Gastrocnemius medialis (tissue), 4 donors: ENCODE data around the gene CCDC86. TPM values are rescaled to one million over a fixed set of nuclear protein-coding genes. Genes with fewer than 3 reads are reported as not detected.

Source experiments
- ATAC-seq, 2 donors: fragments of 150-250 bp; one replicate each; pipeline ENCODE4 v1.9.1; 2016
- DNase-seq, 2 donors: peaks; one replicate each; pipeline ENCODE4 v3.0.0-alpha.2; 2019
- H3K27ac ChIP-seq, 4 donors: fragments of 200-600 bp; sonication (generic); 1 replicate in 1 of 4; 2 replicates in 3 of 4; pipeline ENCODE4 v1.5.1; 2016 to 2018; ENCODE audit warnings: mild to moderate bottlenecking in 2 of 4, moderate library complexity in 1 of 4
- H3K27me3 ChIP-seq, 3 donors: fragments of 200-600 bp; sonication (generic) in 2 of 3; 1 replicate in 1 of 3; 2 replicates in 2 of 3; pipeline versions ENCODE4 v1.5.1 to v1.6.0; 2016 to 2019; ENCODE audit warnings: mild to moderate bottlenecking in 1 of 3, moderate library complexity in 1 of 3
- H3K36me3 ChIP-seq, 2 donors: fragments of 200-600 bp; sonication (generic) in 1 of 2; one replicate each; pipeline ENCODE4 v1.5.1; 2017 to 2018
- H3K4me1 ChIP-seq, 2 donors: fragments of 200-600 bp; sonication (generic) in 1 of 2; one replicate each; pipeline ENCODE4 v1.5.1; 2016 to 2017; ENCODE audit warnings: mild to moderate bottlenecking in 2 of 2
- H3K4me3 ChIP-seq, 4 donors: fragments of 200-600 bp; sonication (generic) in 3 of 4; 1 replicate in 1 of 4; 2 replicates in 3 of 4; pipeline ENCODE4 v1.5.1; 2016 to 2019; ENCODE audit warnings: mild to moderate bottlenecking in 2 of 4
- H3K9me3 ChIP-seq, 3 donors: fragments of 200-600 bp; sonication (generic) in 2 of 3; 1 replicate in 1 of 3; 2 replicates in 2 of 3; pipeline ENCODE4 v1.5.1; 2016 to 2019
- POLR2A ChIP-seq, 2 donors: fragments of 450-650 bp; IDR thresholded peaks; one replicate each; pipeline ENCODE4 v1.6.1; 2017; ENCODE audit warnings: antibody characterized with exemption in 2 of 2, mild to moderate bottlenecking in 2 of 2, moderate library complexity in 2 of 2
- in situ Hi-C, 4 donors: fragments of 200-750 bp; cut with MboI; loops; one replicate each; pipeline versions ENCODE4 v1.15.0 to v1.8.0; 2017; ENCODE audit warnings: low sequenced_read_pairs in 4 of 4
- intact Hi-C: fragments of 100-400 bp; cut with DNase I; formaldehyde crosslinking; loops from one replicate; pipeline ENCODE4 v1.15.1; 2023; ENCODE audit warnings: low total_unique reads
- total RNA-seq, 4 donors: library from RNA; depleted of rRNA; stranded (reverse); fragments of >200 nt; gene quantifications; one replicate each; pipeline versions ENCODE4 v1.1.0 to v1.2.3, GENCODE V29; 2016
- TF ChIP-seq, protein P1 (sequence below), 5 experiments: fragments of 450-650 bp in 3 of 5; fragments of 200-600 bp in 2 of 5; sonication (generic) in 2 of 5; IDR thresholded peaks in 4 of 5; conservative IDR thresholded peaks in 1 of 5; 1 replicate in 4 of 5; 2 replicates in 1 of 5; pipeline ENCODE4 v1.5.1; 2016 to 2019; ENCODE audit warnings: antibody characterized with exemption in 5 of 5, mild to moderate bottlenecking in 3 of 5, moderate library complexity in 3 of 5

CCDC86 gene
- total RNA-seq, 4 donors from 2014 or later = 23.8 to 36.2 (median 33.2) TPM

- DNase-seq = no peak
- Histone ChIP-seq H3K27me3 (no peaks in the 10 kb centered on the region), H3K9me3 (no peaks in the 10 kb centered on the region), H3K4me1 (no peaks in the 10 kb centered on the region), H3K27ac (no peak overlapping the region), H3K4me3 (no peak overlapping the region), H3K36me3 (no peaks in the 10 kb centered on the region)
- in situ Hi-C loops = no loop called here
- no peak for ATAC-seq
- intact Hi-C loops = no loop called here
- no peak for TF ChIP-seq POLR2A (IDR thresholded peaks at IDR 0.05)
- TF ChIP-seq, protein P1, sequence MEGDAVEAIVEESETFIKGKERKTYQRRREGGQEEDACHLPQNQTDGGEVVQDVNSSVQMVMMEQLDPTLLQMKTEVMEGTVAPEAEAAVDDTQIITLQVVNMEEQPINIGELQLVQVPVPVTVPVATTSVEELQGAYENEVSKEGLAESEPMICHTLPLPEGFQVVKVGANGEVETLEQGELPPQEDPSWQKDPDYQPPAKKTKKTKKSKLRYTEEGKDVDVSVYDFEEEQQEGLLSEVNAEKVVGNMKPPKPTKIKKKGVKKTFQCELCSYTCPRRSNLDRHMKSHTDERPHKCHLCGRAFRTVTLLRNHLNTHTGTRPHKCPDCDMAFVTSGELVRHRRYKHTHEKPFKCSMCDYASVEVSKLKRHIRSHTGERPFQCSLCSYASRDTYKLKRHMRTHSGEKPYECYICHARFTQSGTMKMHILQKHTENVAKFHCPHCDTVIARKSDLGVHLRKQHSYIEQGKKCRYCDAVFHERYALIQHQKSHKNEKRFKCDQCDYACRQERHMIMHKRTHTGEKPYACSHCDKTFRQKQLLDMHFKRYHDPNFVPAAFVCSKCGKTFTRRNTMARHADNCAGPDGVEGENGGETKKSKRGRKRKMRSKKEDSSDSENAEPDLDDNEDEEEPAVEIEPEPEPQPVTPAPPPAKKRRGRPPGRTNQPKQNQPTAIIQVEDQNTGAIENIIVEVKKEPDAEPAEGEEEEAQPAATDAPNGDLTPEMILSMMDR (IDR thresholded peaks at IDR 0.05 in 4 of 5, conservative IDR thresholded peaks at IDR 0.05 in 1 of 5) = no peak
Observed at GRCh38 chr11:60858731-60859464, 17.0 kb downstream of the CCDC86 start.

GRCh38 chr11:60859616-60860250 is 17.8 kb downstream of the CCDC86 start:
- intact Hi-C loops (no loop called here), in situ Hi-C loops (no loop called here)
- Histone ChIP-seq H3K4me1 (no peaks in the 10 kb centered on the region), H3K36me3 (no peaks in the 10 kb centered on the region), H3K27me3 (no peaks in the 10 kb centered on the region), H3K9me3 (no peaks in the 10 kb centered on the region), H3K4me3 (no peak overlapping the region), H3K27ac (no peak overlapping the region)
- ATAC-seq (no peak), DNase-seq (no peak)
- TF ChIP-seq POLR2A (IDR thresholded peaks at IDR 0.05) = no peak
- TF ChIP-seq, protein P1 (IDR thresholded peaks at IDR 0.05 in 4 of 5, conservative IDR thresholded peaks at IDR 0.05 in 1 of 5) = no peak

DNA sequence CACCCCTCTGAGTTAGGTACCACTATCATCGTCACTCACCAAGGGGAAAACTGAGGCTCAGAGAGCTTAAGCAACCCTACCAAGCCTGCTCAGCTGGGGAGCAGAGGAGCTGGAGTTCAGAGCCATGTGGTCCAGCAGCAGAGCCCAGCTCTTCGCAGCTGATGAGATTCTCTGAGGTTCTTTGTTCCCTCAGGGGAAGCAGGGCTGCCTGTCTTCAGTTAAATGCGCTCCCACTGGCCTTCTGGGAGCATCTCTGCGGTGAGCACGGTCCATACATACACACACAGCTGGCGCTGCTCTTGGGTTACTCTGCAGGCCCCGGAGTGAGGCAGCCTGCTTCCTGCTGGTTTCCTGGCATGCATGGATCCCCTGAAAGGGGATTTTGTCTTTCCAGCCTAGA is 19.0 kb downstream of the CCDC86 start:
- no peak overlapping the region for H3K27ac ChIP-seq
- H3K4me1 ChIP-seq = no peaks in the 10 kb centered on the region
- ATAC-seq = no peak
- no peak overlapping the region for H3K4me3 ChIP-seq
- no peaks in the 10 kb centered on the region for H3K36me3 ChIP-seq
- no peaks in the 10 kb centered on the region for H3K27me3 ChIP-seq
- no peak for DNase-seq
- in situ Hi-C loops (no loop called here), intact Hi-C loops (no loop called here)
- H3K9me3 ChIP-seq = no peaks in the 10 kb centered on the region
- TF ChIP-seq, protein P1 (IDR thresholded peaks at IDR 0.05 in 4 of 5, conservative IDR thresholded peaks at IDR 0.05 in 1 of 5) = no peak
- TF ChIP-seq POLR2A (IDR thresholded peaks at IDR 0.05) = no peak

DNA sequence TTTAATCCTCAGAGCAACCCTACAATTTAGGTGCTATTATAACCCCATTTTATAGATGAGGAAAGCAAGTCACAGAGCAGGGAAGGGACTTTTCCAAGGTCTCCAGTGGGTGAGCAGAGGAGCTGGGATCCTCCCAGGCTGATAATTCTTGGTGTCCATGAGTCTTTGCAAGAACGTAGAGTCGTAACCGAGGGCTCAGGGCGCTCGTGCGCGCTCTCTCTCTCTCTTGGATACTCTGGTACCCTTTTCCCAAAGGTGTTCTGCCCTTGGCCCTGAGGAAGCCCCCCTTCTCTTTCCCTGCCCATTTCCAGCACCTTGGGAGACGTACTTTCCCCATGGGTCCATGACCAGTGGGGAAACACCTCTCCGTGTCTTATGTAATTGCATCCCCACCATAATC is 20.3 kb downstream of the CCDC86 start:
- no peak overlapping the region for H3K27ac ChIP-seq
- DNase-seq (no peak), ATAC-seq (no peak)
- in situ Hi-C loops = no loop called here
- no peaks in the 10 kb centered on the region for H3K9me3 ChIP-seq
- H3K4me3 ChIP-seq = no peak overlapping the region
- TF ChIP-seq, protein P1 (IDR thresholded peaks at IDR 0.05 in 4 of 5, conservative IDR thresholded peaks at IDR 0.05 in 1 of 5) = no peak
- TF ChIP-seq POLR2A (IDR thresholded peaks at IDR 0.05) = no peak
- no peaks in the 10 kb centered on the region for H3K4me1 ChIP-seq
- H3K27me3 ChIP-seq = no peaks in the 10 kb centered on the region
- intact Hi-C loops = no loop called here
- H3K36me3 ChIP-seq = no peaks in the 10 kb centered on the region
